Kidney (tissue), 14 donors: Measurements from ENCODE around the gene UNC13B. TPM values are rescaled to one million over a fixed set of nuclear protein-coding genes. Genes with fewer than 3 reads are reported as not detected.
"Not testable (repeated sequence)": the region's sequence is repeated elsewhere in the genome, so short reads cannot be mapped to it uniquely, and the experiment has no call there.

ENCODE experiments used
- DNase-seq, 5 donors: peaks; one replicate each; pipeline ENCODE4 v3.0.0-alpha.2; 2013 to 2020
- FAIRE-seq: peaks from 2 replicates; lab custom pipeline; 2012; peaks lifted over from hg19 to GRCh38; lab: Jason Lieb, UNC
- H3K27ac ChIP-seq, 2 donors: one replicate each; pipeline ENCODE4 v1.7.0; 2013; ENCODE audit warnings: low read depth in 2 of 2, low read length in 2 of 2, inconsistent platforms in 1 of 2
- H3K27me3 ChIP-seq: one replicate; pipeline ENCODE4 v1.7.1; 2013; ENCODE audit warnings: low read length, inconsistent platforms; ENCODE audit not compliant: control insufficient read depth, insufficient read depth
- H3K36me3 ChIP-seq, 3 donors: one replicate each; pipeline versions ENCODE4 v1.7.0 to v1.7.1; 2013; ENCODE audit warnings: low read length in 3 of 3, control low read depth in 1 of 3, inconsistent platforms in 1 of 3; ENCODE audit not compliant: insufficient read depth in 3 of 3, control insufficient read depth in 2 of 3
- H3K4me1 ChIP-seq, 3 donors: one replicate each; pipeline versions ENCODE4 v1.7.0 to v1.7.1; 2013; ENCODE audit warnings: low read length in 3 of 3, inconsistent platforms in 1 of 3, low read depth in 1 of 3; ENCODE audit not compliant: control insufficient read depth in 2 of 3, insufficient read depth in 2 of 3
- H3K4me3 ChIP-seq, 3 donors: one replicate each; pipeline versions ENCODE4 v1.7.0 to v1.8.1; 2013; ENCODE audit warnings: low read length in 3 of 3, control low read depth in 1 of 3, inconsistent platforms in 1 of 3
- H3K9ac ChIP-seq, 3 donors: one replicate each; pipeline versions ENCODE4 v1.7.0 to v1.7.1; 2013; ENCODE audit warnings: low read length in 3 of 3, control low read depth in 1 of 3, inconsistent platforms in 1 of 3
- H3K9me3 ChIP-seq, 3 donors: one replicate each; pipeline versions ENCODE4 v1.7.0 to v1.7.1; 2013; ENCODE audit warnings: low read length in 3 of 3, control low read depth in 1 of 3, inconsistent platforms in 1 of 3; ENCODE audit not compliant: control insufficient read depth in 2 of 3, insufficient read depth in 1 of 3
- intact Hi-C: fragments of 100-400 bp; cut with DNase I; formaldehyde crosslinking; loops from one replicate; pipeline ENCODE4 v1.11.1; 2022
- polyA plus RNA-seq: library from polyadenylated mRNA; stranded (reverse); fragments of 350-450 nt; fragmentation: Illumina TruSeq; extraction: RNeasy Lipid Tissue Mini Kit (QIAGEN cat#74804); gene quantifications from one replicate; pipeline ENCODE4 v1.2.3, GENCODE V29; 2014; ENCODE audit warnings: low read depth, low replicate concordance; ENCODE audit not compliant: insufficient read depth
- total RNA-seq: library from RNA; stranded (reverse); fragmentation: NEBNext Ultra II Directional; extraction: Animal tissue kit (Norgen Biotek cat#: 25700); gene quantifications from one replicate; pipeline ENCODE4 v1.2.1, GENCODE V29; 2021
- TF ChIP-seq, protein P1 (sequence below): IDR thresholded peaks from 3 replicates; pipeline ENCODE4 v1.5.1; 2012; ENCODE audit warnings: mild to moderate bottlenecking, moderate library complexity, borderline replicate concordance; ENCODE audit not compliant: insufficient read depth; ENCODE audit errors: extremely low read depth
- donor health status: control.
- donor health status: control.
- donor health status: control.
- donor health status: control.
- donor health status: control.
- donor health status: DM: yes; HTN: yes; CAD: no.
- donor health status: Normal renal cell carcinoma (clear cell type).

The UNC13B gene
- total and polyA plus RNA-seq, 2 donors from 2014 or later, result 20.8 to 43.6 TPM

GRCh38 chr9:35179347-35180280 lies 17.8 kb downstream of the UNC13B start:
- no peak overlapping the region for H3K27ac ChIP-seq
- no peaks in the 10 kb centered on the region for H3K27me3 ChIP-seq
- no peaks in the 10 kb centered on the region for H3K9me3 ChIP-seq

DNA sequence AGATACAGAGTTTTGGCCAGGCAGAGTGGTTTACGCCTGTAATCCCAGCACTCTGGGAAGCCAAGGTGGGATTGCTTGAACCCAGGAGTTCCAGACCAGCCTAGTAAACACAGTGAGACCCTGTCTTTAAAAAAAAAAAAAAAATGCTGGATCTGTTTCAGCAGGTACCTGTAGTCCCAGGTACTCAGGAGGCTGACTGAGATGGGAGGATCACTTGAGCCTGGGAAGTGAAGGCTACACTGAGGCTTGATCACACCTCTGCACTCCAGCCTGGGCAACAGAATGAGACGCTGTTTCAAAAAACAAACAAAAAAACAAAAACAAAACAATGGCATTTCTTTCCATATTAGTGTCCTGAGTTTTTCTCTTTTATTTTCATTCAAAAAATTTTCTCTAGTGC lies 19.0 kb downstream of the UNC13B start:
- TF ChIP-seq, protein P1, sequence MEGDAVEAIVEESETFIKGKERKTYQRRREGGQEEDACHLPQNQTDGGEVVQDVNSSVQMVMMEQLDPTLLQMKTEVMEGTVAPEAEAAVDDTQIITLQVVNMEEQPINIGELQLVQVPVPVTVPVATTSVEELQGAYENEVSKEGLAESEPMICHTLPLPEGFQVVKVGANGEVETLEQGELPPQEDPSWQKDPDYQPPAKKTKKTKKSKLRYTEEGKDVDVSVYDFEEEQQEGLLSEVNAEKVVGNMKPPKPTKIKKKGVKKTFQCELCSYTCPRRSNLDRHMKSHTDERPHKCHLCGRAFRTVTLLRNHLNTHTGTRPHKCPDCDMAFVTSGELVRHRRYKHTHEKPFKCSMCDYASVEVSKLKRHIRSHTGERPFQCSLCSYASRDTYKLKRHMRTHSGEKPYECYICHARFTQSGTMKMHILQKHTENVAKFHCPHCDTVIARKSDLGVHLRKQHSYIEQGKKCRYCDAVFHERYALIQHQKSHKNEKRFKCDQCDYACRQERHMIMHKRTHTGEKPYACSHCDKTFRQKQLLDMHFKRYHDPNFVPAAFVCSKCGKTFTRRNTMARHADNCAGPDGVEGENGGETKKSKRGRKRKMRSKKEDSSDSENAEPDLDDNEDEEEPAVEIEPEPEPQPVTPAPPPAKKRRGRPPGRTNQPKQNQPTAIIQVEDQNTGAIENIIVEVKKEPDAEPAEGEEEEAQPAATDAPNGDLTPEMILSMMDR, result no peak
- Histone ChIP-seq H3K9me3 (no peaks in the 10 kb centered on the region), H3K4me1 (no peaks in the 10 kb centered on the region), H3K4me3 (no peak overlapping the region), H3K9ac (no peak overlapping the region), H3K27me3 (no peaks in the 10 kb centered on the region), H3K27ac (no peak overlapping the region), H3K36me3 (no peaks in the 10 kb centered on the region)
- intact Hi-C loops, result no loop called here
- no peak for FAIRE-seq
- DNase-seq, result no peak

More at GRCh38 chr9:35179347-35180280, 17.8 kb downstream of the UNC13B start:
- no peak overlapping the region for H3K4me3 ChIP-seq
- no peak overlapping the region for H3K9ac ChIP-seq
- TF ChIP-seq, protein P1, result no peak
- DNase-seq (no peak), FAIRE-seq (no peak)
- intact Hi-C loops, result no loop called here
- H3K36me3 ChIP-seq, result no peaks in the 10 kb centered on the region
- H3K4me1 ChIP-seq, result no peaks in the 10 kb centered on the region

DNA sequence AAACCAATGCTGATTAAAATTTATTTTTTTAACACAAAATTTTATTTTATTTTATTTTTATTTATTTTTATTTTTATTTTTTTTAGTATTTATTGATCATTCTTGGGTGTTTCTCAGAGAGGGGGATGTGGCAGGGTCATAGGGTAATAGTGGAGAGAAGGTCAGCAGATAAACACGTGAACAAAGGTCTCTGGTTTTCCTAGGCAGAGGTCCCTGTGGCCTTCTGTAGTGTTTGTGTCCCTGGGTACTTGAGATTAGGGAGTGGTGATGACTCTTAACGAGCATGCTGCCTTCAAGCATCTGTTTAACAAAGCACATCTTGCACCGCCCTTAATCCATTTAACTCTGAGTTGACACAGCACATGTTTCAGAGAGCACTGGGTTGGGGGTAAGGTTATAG lies 20.6 kb downstream of the UNC13B start:
- FAIRE-seq, intact Hi-C loops, H3K9me3 ChIP-seq, H3K36me3 ChIP-seq, H3K9ac ChIP-seq, H3K27me3 ChIP-seq, H3K4me3 ChIP-seq, DNase-seq, H3K4me1 ChIP-seq, H3K27ac ChIP-seq: not testable (repeated sequence)

DNA sequence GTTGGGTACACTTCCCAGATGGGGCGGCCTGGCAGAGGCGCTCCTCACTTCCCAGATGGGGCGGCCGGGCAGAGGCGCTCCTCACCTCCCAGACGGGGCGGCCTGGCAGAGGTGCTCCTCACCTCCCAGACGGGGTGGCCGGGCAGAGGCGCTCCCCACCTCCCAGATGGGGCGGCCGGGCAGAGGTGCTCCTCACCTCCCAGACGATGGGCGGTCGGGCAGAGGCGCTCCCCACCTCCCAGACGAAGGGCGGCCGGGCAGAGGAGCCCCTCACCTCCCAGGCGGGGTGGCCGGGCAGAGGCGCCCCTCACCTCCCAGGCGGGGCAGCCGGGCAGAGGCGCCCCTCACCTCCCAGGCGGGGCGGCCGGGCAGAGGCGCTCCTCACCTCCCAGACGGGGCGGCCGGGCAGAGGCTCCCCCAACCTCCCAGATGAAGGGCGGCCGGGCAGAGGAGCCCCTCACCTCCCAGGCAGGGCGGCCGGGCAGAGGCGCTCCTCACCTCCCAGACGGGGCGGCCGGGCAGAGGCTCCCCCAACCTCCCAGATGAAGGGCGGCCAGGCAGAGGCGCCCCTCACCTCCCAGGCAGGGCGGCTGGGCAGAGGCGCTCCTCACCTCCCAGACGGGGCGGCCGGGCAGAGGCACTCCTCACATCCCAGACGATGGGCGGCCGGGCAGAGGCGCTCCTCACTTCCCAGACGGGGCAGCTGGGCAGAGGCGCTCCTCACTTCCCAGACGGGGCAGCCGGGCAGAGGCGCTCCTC lies 21.4 kb downstream of the UNC13B start:
- H3K9me3 ChIP-seq, H3K4me1 ChIP-seq, H3K27ac ChIP-seq, intact Hi-C loops, H3K27me3 ChIP-seq, DNase-seq, H3K36me3 ChIP-seq, H3K4me3 ChIP-seq, FAIRE-seq, H3K9ac ChIP-seq: not testable (repeated sequence)

DNA sequence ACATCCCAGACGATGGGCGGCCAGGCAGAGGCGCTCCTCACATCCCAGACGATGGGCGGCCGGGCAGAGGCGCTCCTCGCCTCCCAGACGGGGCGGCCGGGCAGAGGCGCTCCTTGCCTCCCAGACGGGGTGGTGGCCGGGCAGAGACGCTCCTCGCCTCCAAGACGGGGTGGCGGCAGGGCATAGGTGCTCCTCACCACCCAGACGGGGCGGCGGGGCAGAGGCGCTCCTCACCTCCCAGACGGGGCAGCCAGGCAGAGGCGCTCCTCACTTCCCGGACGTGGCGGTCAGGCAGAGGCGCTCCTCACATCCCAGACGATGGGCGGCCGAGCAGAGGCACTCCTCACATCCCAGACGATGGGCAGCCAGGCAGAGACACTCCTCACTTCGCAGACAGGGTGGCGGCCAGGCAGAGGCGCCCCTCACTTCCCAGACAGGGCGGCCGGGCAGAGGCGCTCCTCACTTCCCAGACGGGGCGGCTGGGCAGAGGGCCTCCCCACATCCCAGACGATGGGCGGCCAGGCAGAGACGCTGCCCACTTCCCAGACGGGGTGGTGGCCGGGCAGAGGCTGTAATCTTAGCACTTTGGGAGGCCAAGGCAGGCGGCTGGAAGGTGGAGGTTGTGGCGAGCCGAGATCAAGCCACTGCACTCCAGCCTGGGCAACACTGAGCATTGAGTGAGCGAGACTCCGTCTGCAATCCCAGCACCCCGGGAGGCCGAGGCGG lies 22.1 kb downstream of the UNC13B start:
- H3K27ac ChIP-seq, H3K9me3 ChIP-seq, H3K4me1 ChIP-seq, H3K4me3 ChIP-seq, FAIRE-seq, DNase-seq, H3K36me3 ChIP-seq, H3K9ac ChIP-seq, H3K27me3 ChIP-seq, intact Hi-C loops: not testable (repeated sequence)
